NCI-H69 (cell line): Measurements from ENCODE around the gene ZNF573.

Experiments used
- DNase-seq: peaks from one replicate; lab custom pipeline; 2025; lab: John Stamatoyannopoulos, UW

The ZNF573 gene

GRCh38 chr19:37695144-37695899, 84.1 kb downstream of the ZNF573 start:
- no peak for DNase-seq

DNA sequence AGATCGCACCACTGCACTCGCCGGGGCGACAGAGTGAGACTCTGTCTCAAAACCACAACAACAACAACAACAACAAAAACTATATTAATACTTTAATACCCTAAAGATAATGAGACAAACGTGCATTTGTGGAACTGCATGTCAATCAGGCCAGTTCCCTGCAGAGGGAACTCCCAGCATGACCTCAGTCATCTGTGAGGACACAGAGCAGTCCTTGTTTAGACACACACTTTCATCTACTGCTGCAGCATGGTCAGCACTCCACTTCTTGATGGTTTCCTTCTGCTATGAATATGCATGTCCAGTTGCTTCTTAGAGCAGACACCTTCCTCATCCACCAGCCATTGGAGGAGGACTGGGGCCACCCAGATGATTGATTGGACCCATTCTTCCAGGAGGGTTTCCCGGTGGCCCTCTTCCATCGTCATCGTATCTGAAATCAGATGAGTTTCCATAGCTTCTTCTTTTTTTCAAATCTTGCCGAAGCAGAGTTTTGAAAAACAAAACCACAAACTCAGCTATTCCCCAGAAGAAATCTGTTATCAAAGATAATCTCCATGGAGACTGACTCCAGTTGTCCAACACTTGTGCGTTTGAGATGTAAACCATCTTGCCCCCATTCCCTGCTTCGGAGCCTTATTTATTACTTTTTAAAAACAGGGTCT, 86.3 kb downstream of the ZNF573 start:
- no peak for DNase-seq

- DNase-seq: no peak
Measured at GRCh38 chr19:37691881-37692504, 87.4 kb downstream of the ZNF573 start.
